Activated CD4-positive, alpha-beta T cell treated with anti-CD3 and anti-CD28 coated beads for 36 hours (primary cell): Measurements from ENCODE around the gene PRR33. TPM values are rescaled to one million over a fixed set of nuclear protein-coding genes. Genes with fewer than 3 reads are reported as not detected.

Experiments
- ATAC-seq: fragments of 200-7000 bp; cut with Tn5 transposase; one replicate; pipeline ENCODE4 v1.10.0; 2021; ENCODE audit warnings: mild to moderate bottlenecking, moderate library complexity
- CTCF ChIA-PET: fragments of 350-600 bp; sonication (Branson Sonifier 250); formaldehyde crosslinking; loops from one replicate; lab custom pipeline; 2021; ENCODE audit warnings: antibody characterized with exemption; lab: Charles Lee
- POLR2A ChIA-PET: fragments of 350-600 bp; sonication (Branson Sonifier 250); formaldehyde crosslinking; loops from one replicate; lab custom pipeline; 2021; ENCODE audit warnings: antibody characterized with exemption, inconsistent platforms; lab: Charles Lee
- DNase-seq: peaks from one replicate; pipeline ENCODE4 v3.0.0-alpha.2; 2020
- H3K27ac Mint-ChIP-seq: one replicate; pipeline ENCODE4 v1.8.0; 2021; ENCODE audit warnings: mixed read lengths
- H3K27me3 Mint-ChIP-seq: one replicate; pipeline ENCODE4 v1.8.0; 2021; ENCODE audit warnings: mixed read lengths
- H3K36me3 Mint-ChIP-seq: one replicate; pipeline ENCODE4 v1.8.0; 2021; ENCODE audit warnings: low read depth, mixed read lengths
- H3K4me1 Mint-ChIP-seq: one replicate; pipeline ENCODE4 v1.8.0; 2021; ENCODE audit warnings: mixed read lengths
- H3K4me3 Mint-ChIP-seq: one replicate; pipeline ENCODE4 v1.8.0; 2021; ENCODE audit warnings: mild to moderate bottlenecking, moderate library complexity, mixed read lengths
- H3K9me3 Mint-ChIP-seq: one replicate; pipeline ENCODE4 v1.8.0; 2021; ENCODE audit warnings: low read depth, mixed read lengths
- intact Hi-C, 2 experiments: fragments of 100-400 bp; cut with DNase I in 1 of 2; cut with micrococcal nuclease in 1 of 2; formaldehyde crosslinking; loops; one replicate each; pipeline versions ENCODE4 v1.14.2 to v1.15.1; 2022 to 2024; cut with DNase I, micrococcal nuclease
- total RNA-seq, 2 experiments: library from RNA; stranded (reverse); gene quantifications; one replicate each; pipeline ENCODE4 v1.2.3, GENCODE V29; 2021

PRR33 gene
- total RNA-seq, 2 experiments from 2014 or later = 0.07 to 0.09 TPM

GRCh38 chr11:1854949-1855885, 36.5 kb downstream of the PRR33 start:
- peaks cover 54% of the 10 kb centered on the region for H3K4me1 Mint-ChIP-seq
- ChIA-PET CTCF (interaction anchor here (0.9 to 2.5 kb wide), 2 partner anchors 26 to 27 kb away, joined by 5 to 10 read pairs; no protein-coding TSS in a partner anchor), POLR2A (interaction anchor here (1.3 kb wide), 1 partner anchor 21 kb away, joined by 3 read pairs; no protein-coding TSS in a partner anchor)
- ATAC-seq = peak; percentile 44
- H3K36me3 Mint-ChIP-seq = peaks cover 7% of the 10 kb centered on the region
- H3K9me3 Mint-ChIP-seq = no peaks in the 10 kb centered on the region
- no peak overlapping the region for H3K27ac Mint-ChIP-seq
- peak overlapping the region; percentile 97 for H3K4me3 Mint-ChIP-seq
- intact Hi-C loops = loop anchor here (5.0 kb wide), 4 partner anchors 32 to 547 kb away; partner anchors contain the start of genes DUSP8 (in 1 of the 2) and TSSC4 (in 1 of the 2)
- H3K27me3 Mint-ChIP-seq = no peaks in the 10 kb centered on the region
- peak; percentile 76 for DNase-seq

GRCh38 chr11:1854132-1854948, 37.4 kb downstream of the PRR33 start:
- Mint-ChIP-seq H3K27ac (peak overlapping the region; percentile 98), H3K4me1 (peaks cover 63% of the 10 kb centered on the region), H3K27me3 (no peaks in the 10 kb centered on the region), H3K36me3 (peaks cover 7% of the 10 kb centered on the region), H3K4me3 (peak overlapping the region; percentile 97), H3K9me3 (no peaks in the 10 kb centered on the region)
- intact Hi-C loops = loop anchor here (5.0 kb wide), 4 partner anchors 33 to 548 kb away; partner anchors contain the start of genes DUSP8 (in 1 of the 2) and TSSC4 (in 1 of the 2)
- DNase-seq (peak; percentile 57), ATAC-seq (peak; percentile 3)
- ChIA-PET POLR2A (interaction anchor here (0.6 kb wide), 1 partner anchor 153 kb away, joined by 3 read pairs; no protein-coding TSS in a partner anchor), CTCF (interaction anchor here (0.5 to 2.5 kb wide), 4 partner anchors 28 to 1138 kb away, joined by 3 to 10 read pairs (median 6); partner anchors contain the start of gene NAP1L4)

- Mint-ChIP-seq H3K36me3 (peaks cover 7% of the 10 kb centered on the region), H3K27me3 (no peaks in the 10 kb centered on the region), H3K9me3 (no peaks in the 10 kb centered on the region), H3K4me3 (peak overlapping the region; percentile 97), H3K4me1 (peaks cover 66% of the 10 kb centered on the region), H3K27ac (peak overlapping the region; percentile 98)
- DNase-seq (peak; percentile 66), ATAC-seq (peak; percentile 7)
- CTCF ChIA-PET = interaction anchor here (0.8 to 2.5 kb wide), 6 partner anchors 29 to 201 kb away, joined by 3 to 10 read pairs (median 6); no protein-coding TSS in a partner anchor
- intact Hi-C loops = loop anchor here (1.0 to 5.0 kb wide), 7 partner anchors 34 to 549 kb away; partner anchors contain the start of genes DUSP8 (in 1 of the 2) and TSSC4 (in 1 of the 2)
- POLR2A ChIA-PET = interaction anchor here (0.6 kb wide), 1 partner anchor 152 kb away, joined by 3 read pairs; no protein-coding TSS in a partner anchor
Observed at GRCh38 chr11:1853376-1854131, 38.1 kb downstream of the PRR33 start.

- no peaks in the 10 kb centered on the region for H3K9me3 Mint-ChIP-seq
- ATAC-seq = peak; percentile 60
- no peaks in the 10 kb centered on the region for H3K27me3 Mint-ChIP-seq
- ChIA-PET POLR2A (no interaction called here), CTCF (interaction anchor here (0.8 to 1.7 kb wide), 8 partner anchors 19 to 299 kb away, joined by 3 to 7 read pairs (median 6); no protein-coding TSS in a partner anchor)
- peaks cover 66% of the 10 kb centered on the region for H3K4me1 Mint-ChIP-seq
- intact Hi-C loops = loop anchor here (1.0 to 5.0 kb wide), 8 partner anchors 34 to 549 kb away; partner anchors contain the start of genes DUSP8 (in 1 of the 2) and TSSC4 (in 1 of the 2)
- DNase-seq = peak; percentile 93
- peak within 1 kb of the TSS; percentile 98 for H3K27ac Mint-ChIP-seq
- H3K36me3 Mint-ChIP-seq = peaks cover 7% of the 10 kb centered on the region
- peak within 1 kb of the TSS; percentile 97 for H3K4me3 Mint-ChIP-seq
Observed at GRCh38 chr11:1852877-1853276, 38.8 kb downstream of the PRR33 start, which contains the start of gene LSP1. Gene LSP1 (plus strand): TSS chr11:1853084. CDS start chr11:1853145, 61 bp downstream.

- intact Hi-C loops = loop anchor here (1.0 to 5.0 kb wide), 5 partner anchors 35 to 550 kb away; partner anchors contain the start of genes DUSP8 (in 1 of the 2) and TSSC4 (in 1 of the 2)
- H3K27me3 Mint-ChIP-seq = no peaks in the 10 kb centered on the region
- CTCF ChIA-PET = interaction anchor here (0.8 to 1.7 kb wide), 7 partner anchors 19 to 300 kb away, joined by 3 to 7 read pairs (median 5); no protein-coding TSS in a partner anchor
Observed at GRCh38 chr11:1852271-1852876, 39.3 kb downstream of the PRR33 start.

GRCh38 chr11:1851468-1852180, 40.1 kb downstream of the PRR33 start:
- Mint-ChIP-seq H3K27ac (peak overlapping the region; percentile 98), H3K4me1 (peaks cover 69% of the 10 kb centered on the region), H3K36me3 (peaks cover 7% of the 10 kb centered on the region), H3K4me3 (peak overlapping the region; percentile 97), H3K27me3 (no peaks in the 10 kb centered on the region), H3K9me3 (no peaks in the 10 kb centered on the region)
- ATAC-seq (no peak), DNase-seq (no peak)
- ChIA-PET POLR2A (no interaction called here), CTCF (interaction anchor here (1.2 to 2.3 kb wide), 7 partner anchors 18 to 158 kb away, joined by 3 to 13 read pairs (median 7); no protein-coding TSS in a partner anchor)
- intact Hi-C loops = loop anchor here (1.0 to 5.0 kb wide), 5 partner anchors 36 to 551 kb away; partner anchors contain the start of genes DUSP8 (in 1 of the 2) and TSSC4 (in 1 of the 2)

More at GRCh38 chr11:1852271-1852876, 39.3 kb downstream of the PRR33 start:
- POLR2A ChIA-PET = no interaction called here
- Mint-ChIP-seq H3K4me3 (peak overlapping the region; percentile 97), H3K9me3 (no peaks in the 10 kb centered on the region), H3K27ac (peak overlapping the region; percentile 98), H3K4me1 (peaks cover 67% of the 10 kb centered on the region), H3K36me3 (peaks cover 7% of the 10 kb centered on the region)
- DNase-seq = no peak
- ATAC-seq = peak; percentile 1

- DNase-seq (no peak), ATAC-seq (no peak)
- ChIA-PET CTCF (interaction anchor here (0.7 to 2.3 kb wide), 4 partner anchors 33 to 155 kb away, joined by 3 to 12 read pairs (median 4); no protein-coding TSS in a partner anchor), POLR2A (no interaction called here)
- intact Hi-C loops = no loop called here
- H3K4me3 Mint-ChIP-seq = no peak overlapping the region
- peaks cover 77% of the 10 kb centered on the region for H3K4me1 Mint-ChIP-seq
- H3K27ac Mint-ChIP-seq = peak overlapping the region; percentile 51
- no peaks in the 10 kb centered on the region for H3K27me3 Mint-ChIP-seq
- peaks cover 4% of the 10 kb centered on the region for H3K36me3 Mint-ChIP-seq
- H3K9me3 Mint-ChIP-seq = no peaks in the 10 kb centered on the region
Observed at GRCh38 chr11:1848640-1849430, 42.9 kb downstream of the PRR33 start.

GRCh38 chr11:1847926-1848639, 43.6 kb downstream of the PRR33 start:
- ChIA-PET CTCF (interaction anchor here (0.7 to 1.7 kb wide), 4 partner anchors 34 to 303 kb away, joined by 3 to 7 read pairs (median 3); no protein-coding TSS in a partner anchor), POLR2A (no interaction called here)
- H3K9me3 Mint-ChIP-seq = no peaks in the 10 kb centered on the region
- no peak overlapping the region for H3K4me3 Mint-ChIP-seq
- DNase-seq (no peak), ATAC-seq (no peak)
- H3K27me3 Mint-ChIP-seq = no peaks in the 10 kb centered on the region
- H3K4me1 Mint-ChIP-seq = peaks cover 83% of the 10 kb centered on the region
- intact Hi-C loops = no loop called here
- no peak overlapping the region for H3K27ac Mint-ChIP-seq
- peaks cover 3% of the 10 kb centered on the region for H3K36me3 Mint-ChIP-seq
